K562 (cell line): Measurements from ENCODE around the gene EPB42.
"Not testable (repeated sequence)": the region's sequence is repeated elsewhere in the genome, so short reads cannot be mapped to it uniquely, and the experiment has no call there.

Experiments
- KDM5B ChIP-seq: fragments of 200-600 bp; sonication (generic); IDR thresholded peaks from 2 replicates; pipeline ENCODE4 v1.6.1; 2012; ENCODE audit warnings: low read depth, mild to moderate bottlenecking, moderate library complexity, low read length, control low read depth, inconsistent platforms; ENCODE audit not compliant: insufficient replicate concordance
- MYC ChIP-seq, 2 experiments: fragments of 250-450 bp in 1 of 2; sonication (Bioruptor Pico) in 1 of 2; IDR thresholded peaks; 2 replicates each; pipeline versions ENCODE4 v1.5.1 to v1.6.1; 2012 to 2021; ENCODE audit warnings: low read depth in 2 of 2, borderline replicate concordance in 1 of 2, improper control_type of control experiment in 1 of 2, low read length in 1 of 2, mild to moderate bottlenecking in 1 of 2, moderate library complexity in 1 of 2
- POLR2A ChIP-seq: fragments of 450-650 bp; conservative IDR thresholded peaks from 2 replicates; pipeline ENCODE4 v1.6.1; 2016
- SRF ChIP-seq, 2 experiments: fragments of 250-450, 450-650 bp in 1 of 2; sonication (Bioruptor Pico) in 1 of 2; sonication (generic) in 1 of 2; formaldehyde crosslinking; IDR thresholded peaks; 2 replicates each; pipeline versions ENCODE4 v1.5.0 to v1.5.1; 2020 to 2022; ENCODE audit warnings: mild to moderate bottlenecking in 1 of 2, missing genetic modification reagents in 1 of 2
- YY1 ChIP-seq, 3 experiments: IDR thresholded peaks; 2 replicates each; pipeline ENCODE4 v1.6.1; 2011; ENCODE audit warnings: low read length in 2 of 3, mild to moderate bottlenecking in 2 of 3, moderate library complexity in 2 of 3, borderline replicate concordance in 1 of 3, control low read depth in 1 of 3, low read depth in 1 of 3; ENCODE audit not compliant: insufficient read depth in 3 of 3, insufficient replicate concordance in 2 of 3, control insufficient read depth in 1 of 3, insufficient read length in 1 of 3; ENCODE audit errors: extremely low read depth in 1 of 3
- TF ChIP-seq, protein P1 (sequence below), 3 experiments: IDR thresholded peaks in 2 of 3; conservative IDR thresholded peaks in 1 of 3; 2 replicates each; pipeline ENCODE4 v1.5.1; 2011 to 2012; ENCODE audit warnings: low read length in 3 of 3, mild to moderate bottlenecking in 3 of 3, control low read depth in 2 of 3, improper control_type of control experiment in 1 of 3, inconsistent platforms in 1 of 3, low read depth in 1 of 3, mixed read lengths in 1 of 3, moderate library complexity in 1 of 3; ENCODE audit not compliant: insufficient read depth in 2 of 3
- TF ChIP-seq, protein P2 (sequence below): fragments of 250-450 bp; sonication (Bioruptor Pico); IDR thresholded peaks from 2 replicates; pipeline ENCODE4 v1.4.0; 2020
- TF ChIP-seq, protein P3 (sequence below): sonication (generic); formaldehyde crosslinking; IDR thresholded peaks from 2 replicates; pipeline ENCODE4 v1.9.0; 2022; ENCODE audit warnings: mild to moderate bottlenecking, missing genetic modification reagents
- TF ChIP-seq, protein P4 (sequence below): fragments of 250-450 bp; sonication (Bioruptor Pico); IDR thresholded peaks from 2 replicates; pipeline ENCODE4 v1.5.0; 2022; ENCODE audit warnings: mild to moderate bottlenecking
- TF ChIP-seq, protein P5 (sequence below): sonication (generic); formaldehyde crosslinking; IDR thresholded peaks from 2 replicates; pipeline ENCODE4 v1.8.0; 2022; ENCODE audit warnings: mild to moderate bottlenecking, missing genetic modification reagents

DNA sequence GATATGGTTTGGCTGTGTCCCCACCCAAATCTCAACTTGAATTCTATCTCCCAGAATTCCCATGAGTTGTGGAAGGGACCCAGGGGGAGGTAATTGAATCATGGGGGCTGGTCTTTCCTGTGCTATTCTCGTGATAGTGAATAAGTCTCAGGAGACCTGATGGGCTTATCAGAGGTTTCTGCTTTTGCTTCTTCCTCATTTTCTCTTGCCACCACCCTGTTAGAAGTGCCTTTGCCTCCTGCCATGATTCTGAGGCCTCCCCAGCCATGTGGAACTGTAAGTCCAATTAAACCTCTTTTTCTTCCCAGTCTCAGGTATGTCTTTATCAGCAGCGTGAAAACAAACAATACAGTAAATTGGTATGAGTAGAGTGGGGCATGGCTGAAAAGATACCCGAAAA is 23.0 kb downstream of the EPB42 start:
- TF ChIP-seq POLR2A; KDM5B; SRF (CRISPR knock-in tag; IDR thresholded peaks at IDR 0.05); YY1 (IDR thresholded peaks at IDR 0.05; ENCODE audit: borderline replicate concordance in 1 of 3, control insufficient read depth in 1 of 3, extremely low read depth in 1 of 3, insufficient read depth in 3 of 3, insufficient read length in 1 of 3, insufficient replicate concordance in 2 of 3, low read depth in 1 of 3, low read length in 2 of 3); MYC (IDR thresholded peaks at IDR 0.05; ENCODE audit: low read depth, low read length); MYC (CRISPR knock-in tag; IDR thresholded peaks at IDR 0.05; ENCODE audit: borderline replicate concordance, low read depth): not testable (repeated sequence)
- TF ChIP-seq, protein P1, sequence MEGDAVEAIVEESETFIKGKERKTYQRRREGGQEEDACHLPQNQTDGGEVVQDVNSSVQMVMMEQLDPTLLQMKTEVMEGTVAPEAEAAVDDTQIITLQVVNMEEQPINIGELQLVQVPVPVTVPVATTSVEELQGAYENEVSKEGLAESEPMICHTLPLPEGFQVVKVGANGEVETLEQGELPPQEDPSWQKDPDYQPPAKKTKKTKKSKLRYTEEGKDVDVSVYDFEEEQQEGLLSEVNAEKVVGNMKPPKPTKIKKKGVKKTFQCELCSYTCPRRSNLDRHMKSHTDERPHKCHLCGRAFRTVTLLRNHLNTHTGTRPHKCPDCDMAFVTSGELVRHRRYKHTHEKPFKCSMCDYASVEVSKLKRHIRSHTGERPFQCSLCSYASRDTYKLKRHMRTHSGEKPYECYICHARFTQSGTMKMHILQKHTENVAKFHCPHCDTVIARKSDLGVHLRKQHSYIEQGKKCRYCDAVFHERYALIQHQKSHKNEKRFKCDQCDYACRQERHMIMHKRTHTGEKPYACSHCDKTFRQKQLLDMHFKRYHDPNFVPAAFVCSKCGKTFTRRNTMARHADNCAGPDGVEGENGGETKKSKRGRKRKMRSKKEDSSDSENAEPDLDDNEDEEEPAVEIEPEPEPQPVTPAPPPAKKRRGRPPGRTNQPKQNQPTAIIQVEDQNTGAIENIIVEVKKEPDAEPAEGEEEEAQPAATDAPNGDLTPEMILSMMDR (IDR thresholded peaks at IDR 0.05 in 2 of 3, conservative IDR thresholded peaks at IDR 0.05 in 1 of 3; ENCODE audit: insufficient read depth in 2 of 3, low read depth in 1 of 3, low read length in 3 of 3), result not testable (repeated sequence)
- TF ChIP-seq, protein P2, sequence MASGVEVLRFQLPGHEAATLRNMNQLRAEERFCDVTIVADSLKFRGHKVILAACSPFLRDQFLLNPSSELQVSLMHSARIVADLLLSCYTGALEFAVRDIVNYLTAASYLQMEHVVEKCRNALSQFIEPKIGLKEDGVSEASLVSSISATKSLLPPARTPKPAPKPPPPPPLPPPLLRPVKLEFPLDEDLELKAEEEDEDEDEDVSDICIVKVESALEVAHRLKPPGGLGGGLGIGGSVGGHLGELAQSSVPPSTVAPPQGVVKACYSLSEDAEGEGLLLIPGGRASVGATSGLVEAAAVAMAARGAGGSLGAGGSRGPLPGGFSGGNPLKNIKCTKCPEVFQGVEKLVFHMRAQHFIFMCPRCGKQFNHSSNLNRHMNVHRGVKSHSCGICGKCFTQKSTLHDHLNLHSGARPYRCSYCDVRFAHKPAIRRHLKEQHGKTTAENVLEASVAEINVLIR (CRISPR knock-in tag), result not testable (repeated sequence)
- TF ChIP-seq, protein P3, sequence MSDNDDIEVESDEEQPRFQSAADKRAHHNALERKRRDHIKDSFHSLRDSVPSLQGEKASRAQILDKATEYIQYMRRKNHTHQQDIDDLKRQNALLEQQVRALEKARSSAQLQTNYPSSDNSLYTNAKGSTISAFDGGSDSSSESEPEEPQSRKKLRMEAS (CRISPR knock-in tag), result not testable (repeated sequence)
- TF ChIP-seq, protein P4, sequence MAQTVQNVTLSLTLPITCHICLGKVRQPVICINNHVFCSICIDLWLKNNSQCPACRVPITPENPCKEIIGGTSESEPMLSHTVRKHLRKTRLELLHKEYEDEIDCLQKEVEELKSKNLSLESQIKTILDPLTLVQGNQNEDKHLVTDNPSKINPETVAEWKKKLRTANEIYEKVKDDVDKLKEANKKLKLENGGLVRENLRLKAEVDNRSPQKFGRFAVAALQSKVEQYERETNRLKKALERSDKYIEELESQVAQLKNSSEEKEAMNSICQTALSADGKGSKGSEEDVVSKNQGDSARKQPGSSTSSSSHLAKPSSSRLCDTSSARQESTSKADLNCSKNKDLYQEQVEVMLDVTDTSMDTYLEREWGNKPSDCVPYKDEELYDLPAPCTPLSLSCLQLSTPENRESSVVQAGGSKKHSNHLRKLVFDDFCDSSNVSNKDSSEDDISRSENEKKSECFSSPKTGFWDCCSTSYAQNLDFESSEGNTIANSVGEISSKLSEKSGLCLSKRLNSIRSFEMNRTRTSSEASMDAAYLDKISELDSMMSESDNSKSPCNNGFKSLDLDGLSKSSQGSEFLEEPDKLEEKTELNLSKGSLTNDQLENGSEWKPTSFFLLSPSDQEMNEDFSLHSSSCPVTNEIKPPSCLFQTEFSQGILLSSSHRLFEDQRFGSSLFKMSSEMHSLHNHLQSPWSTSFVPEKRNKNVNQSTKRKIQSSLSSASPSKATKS (CRISPR knock-in tag), result not testable (repeated sequence)
- TF ChIP-seq, protein P5, sequence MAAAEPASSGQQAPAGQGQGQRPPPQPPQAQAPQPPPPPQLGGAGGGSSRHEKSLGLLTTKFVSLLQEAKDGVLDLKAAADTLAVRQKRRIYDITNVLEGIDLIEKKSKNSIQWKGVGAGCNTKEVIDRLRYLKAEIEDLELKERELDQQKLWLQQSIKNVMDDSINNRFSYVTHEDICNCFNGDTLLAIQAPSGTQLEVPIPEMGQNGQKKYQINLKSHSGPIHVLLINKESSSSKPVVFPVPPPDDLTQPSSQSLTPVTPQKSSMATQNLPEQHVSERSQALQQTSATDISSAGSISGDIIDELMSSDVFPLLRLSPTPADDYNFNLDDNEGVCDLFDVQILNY (CRISPR knock-in tag), result not testable (repeated sequence)
